Dermis microvascular lymphatic vessel endothelial cell (primary cell): ENCODE data around the gene MYMX. TPM values are rescaled to one million over a fixed set of nuclear protein-coding genes. Genes with fewer than 3 reads are reported as not detected.
A peak's percentile ranks its signal among the peaks of the same experiment; 100 is the strongest.
"Not testable (repeated sequence)": the region's sequence is repeated elsewhere in the genome, so short reads cannot be mapped to it uniquely, and the experiment has no call there.

Experiments
- DNase-seq, 2 donors: peaks; one replicate each; pipeline versions ENCODE4 v3.0.0 to v3.0.0-alpha.2; 2010; ENCODE audit warnings: low read depth in 2 of 2
- total RNA-seq: library from RNA; depleted of rRNA; stranded (reverse); fragments of >200 nt; gene quantifications from 2 replicates; pipeline ENCODE4 v1.2.1, GENCODE V29; 2014

MYMX gene
- total RNA-seq, result 0.13 TPM in 1 of 2 replicates, not detected in the other

- no peak for DNase-seq
Observed at GRCh38 chr6:44216677-44217331, at the start of gene MYMX. Gene MYMX, plus strand, starts transcription at chr6:44216926. Its CDS starts 546 bp downstream, at chr6:44217472.

- DNase-seq, result no peak
Observed at GRCh38 chr6:44167567-44167966, 49.2 kb upstream of the MYMX start.

- no peak for DNase-seq
Observed at GRCh38 chr6:44169154-44169553, 47.6 kb upstream of the MYMX start.

GRCh38 chr6:44169886-44170570 is 46.7 kb upstream of the MYMX start:
- DNase-seq, result no peak

GRCh38 chr6:44171899-44172546 is 44.7 kb upstream of the MYMX start:
- DNase-seq, result no peak

GRCh38 chr6:44172731-44173500 is 43.8 kb upstream of the MYMX start:
- DNase-seq, result peak; percentile 51 to 75

- DNase-seq, result no peak
Observed at GRCh38 chr6:44176130-44176761, 40.5 kb upstream of the MYMX start.

GRCh38 chr6:44176762-44177509 is 39.8 kb upstream of the MYMX start:
- DNase-seq, result peak in 1 of 2 donors; percentile 64

- peak in 1 of 2 donors; percentile 94 for DNase-seq
Observed at GRCh38 chr6:44177691-44178423, 38.9 kb upstream of the MYMX start.

GRCh38 chr6:44178424-44179071 is 38.2 kb upstream of the MYMX start:
- no peak for DNase-seq

- peak in 1 of 2 donors; percentile 64 for DNase-seq
Observed at GRCh38 chr6:44179072-44179536, 37.6 kb upstream of the MYMX start.

GRCh38 chr6:44179648-44180047 is 37.1 kb upstream of the MYMX start:
- no peak for DNase-seq

GRCh38 chr6:44180406-44180805 is 36.3 kb upstream of the MYMX start:
- no peak for DNase-seq

- no peak for DNase-seq
Observed at GRCh38 chr6:44180886-44181285, 35.8 kb upstream of the MYMX start.

GRCh38 chr6:44181784-44182183 is 34.9 kb upstream of the MYMX start:
- DNase-seq, result not testable (repeated sequence)

GRCh38 chr6:44182911-44183390 is 33.8 kb upstream of the MYMX start:
- DNase-seq, result no peak

- no peak for DNase-seq
Observed at GRCh38 chr6:44183783-44184182, 32.9 kb upstream of the MYMX start.

GRCh38 chr6:44185356-44185755 is 31.4 kb upstream of the MYMX start:
- DNase-seq, result not testable (repeated sequence)
